Esophagus squamous epithelium (tissue), 5 donors: ENCODE results near the gene PHF3. TPM values are rescaled to one million over a fixed set of nuclear protein-coding genes. Genes with fewer than 3 reads are reported as not detected.
"Not testable (repeated sequence)": the region's sequence is repeated elsewhere in the genome, so short reads cannot be mapped to it uniquely, and the experiment has no call there.

Source experiments
- DNase-seq: peaks from one replicate; lab custom pipeline; 2025; lab: John Stamatoyannopoulos, UW
- H3K27ac ChIP-seq, 4 donors: fragments of 200-600 bp; sonication (generic); one replicate each; pipeline ENCODE4 v1.5.1; 2016 to 2019; ENCODE audit warnings: mild to moderate bottlenecking in 1 of 4
- H3K27me3 ChIP-seq, 4 donors: fragments of 200-600 bp; sonication (generic); 1 replicate in 3 of 4; 2 replicates in 1 of 4; pipeline versions ENCODE4 v1.5.1 to v1.6.0; 2017 to 2021; ENCODE audit warnings: antibody characterized with exemption in 1 of 4
- H3K36me3 ChIP-seq, 3 donors: fragments of 200-600 bp; sonication (generic); one replicate each; pipeline ENCODE4 v1.5.1; 2016 to 2019
- H3K4me1 ChIP-seq, 3 donors: fragments of 200-600 bp; sonication (generic); one replicate each; pipeline ENCODE4 v1.5.1; 2017 to 2019
- H3K4me3 ChIP-seq, 4 donors: fragments of 200-600 bp; sonication (generic); 1 replicate in 3 of 4; 2 replicates in 1 of 4; pipeline ENCODE4 v1.5.1; 2016 to 2019; ENCODE audit warnings: mild to moderate bottlenecking in 2 of 4, moderate library complexity in 1 of 4
- H3K9me3 ChIP-seq, 3 donors: fragments of 200-600 bp; sonication (generic); one replicate each; pipeline ENCODE4 v1.5.1; 2016 to 2019
- POLR2A ChIP-seq, 4 donors: fragments of 450-650 bp; IDR thresholded peaks; one replicate each; pipeline ENCODE4 v1.6.1; 2017; ENCODE audit warnings: antibody characterized with exemption in 4 of 4, mild to moderate bottlenecking in 4 of 4, moderate library complexity in 3 of 4
- WGBS, 2 donors: methylation state at CpG; one replicate each; pipeline ENCODE4 v1.1.5; 2018; 5-methylcytosine and 5-hydroxymethylcytosine counted together
- intact Hi-C: fragments of 100-400 bp; cut with DNase I; formaldehyde crosslinking; loops from one replicate; pipeline ENCODE4 v1.15.0; 2022
- total RNA-seq, 4 donors: library from RNA; depleted of rRNA; stranded (reverse); fragments of >200 nt; gene quantifications; one replicate each; pipeline ENCODE4 v1.1.0, GENCODE V29; 2016
- TF ChIP-seq, protein P1 (sequence below), 6 experiments: fragments of 450-650 bp in 4 of 6; fragments of 200-600 bp in 2 of 6; sonication (generic) in 2 of 6; IDR thresholded peaks; one replicate each; pipeline ENCODE4 v1.5.1; 2016 to 2019; ENCODE audit warnings: antibody characterized with exemption in 6 of 6, mild to moderate bottlenecking in 4 of 6, moderate library complexity in 4 of 6
- donor health status: DM: yes; HTN: yes; CAD: no.

PHF3 gene
- total RNA-seq, 4 donors from 2014 or later, result 17.6 to 53.2 (median 26.7) TPM

DNA sequence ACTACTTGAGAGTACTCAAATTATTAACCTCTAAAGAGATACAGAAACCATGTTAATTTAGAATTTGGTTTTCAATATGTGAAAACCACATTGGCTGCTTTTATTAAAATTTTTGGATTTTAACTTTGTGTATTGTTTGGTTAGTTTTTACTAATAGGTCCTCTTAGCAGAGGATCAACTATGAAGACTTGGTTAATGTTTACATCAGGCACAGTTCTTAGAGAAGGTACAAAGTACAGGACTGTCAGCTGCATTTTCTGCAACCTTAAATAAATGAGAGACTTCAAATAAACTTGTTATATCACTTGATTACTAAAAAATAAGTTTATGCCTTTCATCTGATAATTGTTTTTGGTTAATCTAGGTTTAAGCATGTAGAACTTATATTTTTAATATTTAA, 89.1 kb downstream of the PHF3 start:
- H3K27me3 ChIP-seq, result no peaks in the 10 kb centered on the region
- H3K36me3 ChIP-seq, result no peaks in the 10 kb centered on the region
- no peaks in the 10 kb centered on the region for H3K9me3 ChIP-seq
- intact Hi-C loops, result no loop called here
- no peak for DNase-seq
- H3K4me3 ChIP-seq, result no peak overlapping the region
- TF ChIP-seq POLR2A (IDR thresholded peaks at IDR 0.05), result no peak
- TF ChIP-seq, protein P1, sequence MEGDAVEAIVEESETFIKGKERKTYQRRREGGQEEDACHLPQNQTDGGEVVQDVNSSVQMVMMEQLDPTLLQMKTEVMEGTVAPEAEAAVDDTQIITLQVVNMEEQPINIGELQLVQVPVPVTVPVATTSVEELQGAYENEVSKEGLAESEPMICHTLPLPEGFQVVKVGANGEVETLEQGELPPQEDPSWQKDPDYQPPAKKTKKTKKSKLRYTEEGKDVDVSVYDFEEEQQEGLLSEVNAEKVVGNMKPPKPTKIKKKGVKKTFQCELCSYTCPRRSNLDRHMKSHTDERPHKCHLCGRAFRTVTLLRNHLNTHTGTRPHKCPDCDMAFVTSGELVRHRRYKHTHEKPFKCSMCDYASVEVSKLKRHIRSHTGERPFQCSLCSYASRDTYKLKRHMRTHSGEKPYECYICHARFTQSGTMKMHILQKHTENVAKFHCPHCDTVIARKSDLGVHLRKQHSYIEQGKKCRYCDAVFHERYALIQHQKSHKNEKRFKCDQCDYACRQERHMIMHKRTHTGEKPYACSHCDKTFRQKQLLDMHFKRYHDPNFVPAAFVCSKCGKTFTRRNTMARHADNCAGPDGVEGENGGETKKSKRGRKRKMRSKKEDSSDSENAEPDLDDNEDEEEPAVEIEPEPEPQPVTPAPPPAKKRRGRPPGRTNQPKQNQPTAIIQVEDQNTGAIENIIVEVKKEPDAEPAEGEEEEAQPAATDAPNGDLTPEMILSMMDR (IDR thresholded peaks at IDR 0.05), result no peak
- no peak overlapping the region for H3K27ac ChIP-seq
- H3K4me1 ChIP-seq, result no peaks in the 10 kb centered on the region

DNA sequence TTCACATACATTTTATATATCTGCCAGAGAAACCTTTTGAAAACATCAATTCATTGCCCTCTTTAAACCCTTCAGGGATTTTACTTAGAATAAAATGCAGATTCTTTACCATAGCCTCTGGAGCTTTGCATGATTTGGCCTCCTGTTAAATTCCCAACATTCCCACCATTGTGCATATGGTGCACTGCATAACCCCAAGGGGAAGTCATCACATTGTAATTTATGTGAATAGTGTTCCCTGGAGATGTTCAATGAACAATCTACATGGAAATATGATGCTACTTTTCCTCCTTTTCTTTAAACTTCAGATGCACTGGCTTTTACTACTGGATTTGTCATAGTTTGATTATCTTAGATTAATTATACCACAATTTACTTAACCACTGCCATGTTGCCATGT, 94.7 kb downstream of the PHF3 start:
- DNase-seq, result no peak
- no peak overlapping the region for H3K27ac ChIP-seq
- H3K4me3 ChIP-seq, result no peak overlapping the region
- intact Hi-C loops, result no loop called here
- H3K4me1 ChIP-seq, result peaks cover 0 to 12% (median 0%) of the 10 kb centered on the region in 3 donors
- TF ChIP-seq, protein P1 (IDR thresholded peaks at IDR 0.05), result no peak
- no peak for TF ChIP-seq POLR2A (IDR thresholded peaks at IDR 0.05)
- no peaks in the 10 kb centered on the region for H3K27me3 ChIP-seq
- no peaks in the 10 kb centered on the region for H3K36me3 ChIP-seq
- H3K9me3 ChIP-seq, result no peaks in the 10 kb centered on the region

DNA sequence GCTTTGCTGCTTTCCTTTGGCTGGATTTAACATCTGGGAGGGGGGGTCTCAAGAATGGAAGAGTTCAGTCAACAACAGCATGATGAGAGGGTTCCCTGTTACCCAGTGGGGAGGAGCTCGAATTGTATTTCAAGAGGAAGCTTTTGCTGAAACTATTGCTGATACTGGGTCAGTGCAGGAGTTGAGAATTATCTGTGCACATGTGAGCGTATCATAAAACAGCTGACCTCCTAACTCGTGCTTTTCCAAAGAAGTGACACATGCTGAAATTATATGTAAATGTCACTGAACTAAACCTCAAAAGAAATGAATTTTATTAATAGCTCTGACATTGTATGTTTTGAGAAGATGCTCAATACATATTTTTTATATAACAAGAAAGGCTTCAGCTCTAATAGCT, 96.3 kb downstream of the PHF3 start:
- intact Hi-C loops, result no loop called here
- peaks cover 0 to 12% (median 0%) of the 10 kb centered on the region in 3 donors for H3K4me1 ChIP-seq
- no peaks in the 10 kb centered on the region for H3K36me3 ChIP-seq
- no peaks in the 10 kb centered on the region for H3K27me3 ChIP-seq
- 71 to 83% methylated on average over 3 of the region's 3 CpGs for WGBS, 2 donors
- H3K4me3 ChIP-seq, result no peak overlapping the region
- H3K27ac ChIP-seq, result no peak overlapping the region
- no peaks in the 10 kb centered on the region for H3K9me3 ChIP-seq
- TF ChIP-seq POLR2A (IDR thresholded peaks at IDR 0.05), result no peak
- TF ChIP-seq, protein P1 (IDR thresholded peaks at IDR 0.05), result no peak
- no peak for DNase-seq

DNA sequence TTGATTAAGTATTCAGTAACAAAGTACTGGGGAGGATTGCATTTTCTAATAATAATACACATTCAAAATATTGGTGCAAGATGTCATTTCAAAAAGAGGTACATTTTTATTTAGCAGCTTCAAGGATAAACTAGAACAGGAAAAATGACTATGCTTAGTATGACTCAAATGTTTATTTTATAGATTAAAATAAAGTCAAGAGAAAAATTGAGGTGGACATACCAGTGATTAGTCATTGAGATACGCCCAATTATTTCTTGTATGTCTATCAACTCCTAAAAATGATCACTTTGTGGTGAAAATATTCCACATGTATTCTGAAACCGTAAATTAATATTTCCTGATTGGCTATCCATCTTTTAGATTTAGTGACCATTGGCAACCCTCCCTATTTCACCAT, 96.7 kb downstream of the PHF3 start:
- DNase-seq, result no peak
- 47 to 61% methylated on average over 2 of the region's 2 CpGs for WGBS, 2 donors
- H3K4me1 ChIP-seq, result peaks cover 0 to 12% (median 0%) of the 10 kb centered on the region in 3 donors
- no peak for TF ChIP-seq POLR2A (IDR thresholded peaks at IDR 0.05)
- TF ChIP-seq, protein P1 (IDR thresholded peaks at IDR 0.05), result no peak
- intact Hi-C loops, result no loop called here
- H3K27ac ChIP-seq, result no peak overlapping the region
- no peaks in the 10 kb centered on the region for H3K27me3 ChIP-seq
- no peaks in the 10 kb centered on the region for H3K36me3 ChIP-seq
- no peak overlapping the region for H3K4me3 ChIP-seq
- no peaks in the 10 kb centered on the region for H3K9me3 ChIP-seq

DNA sequence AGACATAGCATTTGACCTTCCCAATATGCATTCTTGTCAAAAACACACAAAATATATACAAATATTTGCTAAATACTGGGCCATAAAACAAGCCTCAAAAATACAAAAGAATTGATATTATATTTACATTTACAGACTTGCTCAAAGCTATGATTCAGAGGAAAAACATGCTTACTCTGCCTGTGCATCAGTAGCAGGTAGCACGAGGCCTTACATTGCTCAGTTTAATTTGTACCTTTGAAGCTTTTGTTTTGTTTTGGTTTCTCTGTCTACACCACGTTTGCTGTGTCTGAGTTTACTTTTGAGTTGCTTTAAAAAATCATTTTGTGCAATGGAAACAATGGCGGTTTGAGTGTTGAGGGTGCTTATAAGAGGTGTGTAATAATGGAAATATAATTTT, 99.3 kb downstream of the PHF3 start:
- Histone ChIP-seq H3K4me1 (peaks cover 0 to 15% (median 0%) of the 10 kb centered on the region in 3 donors), H3K36me3 (no peaks in the 10 kb centered on the region), H3K9me3 (no peaks in the 10 kb centered on the region), H3K27me3 (no peaks in the 10 kb centered on the region), H3K4me3 (no peak overlapping the region), H3K27ac (no peak overlapping the region)
- no peak for TF ChIP-seq POLR2A (IDR thresholded peaks at IDR 0.05)
- TF ChIP-seq, protein P1 (IDR thresholded peaks at IDR 0.05), result no peak
- no peak for DNase-seq
- intact Hi-C loops, result no loop called here
- 52% methylated on average over 3 of the region's 3 CpGs for WGBS, 2 donors

DNA sequence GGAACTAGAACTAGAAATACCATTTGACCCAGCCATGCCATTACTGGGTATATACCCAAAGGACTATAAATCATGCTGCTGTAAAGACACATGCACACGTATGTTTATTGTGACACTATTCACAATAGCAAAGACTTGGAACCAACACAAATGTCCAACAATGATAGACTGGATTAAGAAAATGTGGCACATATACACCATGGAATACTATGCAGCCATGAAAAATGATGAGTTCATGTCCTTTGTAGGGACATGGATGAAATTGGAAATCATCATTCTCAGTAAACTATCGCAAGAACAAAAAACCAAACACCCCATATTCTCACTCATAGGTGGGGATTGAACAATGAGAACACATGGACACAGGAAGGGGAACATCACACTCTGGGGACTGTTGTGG, 102.6 kb downstream of the PHF3 start:
- H3K9me3 ChIP-seq, H3K27ac ChIP-seq, H3K4me3 ChIP-seq, H3K27me3 ChIP-seq, intact Hi-C loops, H3K36me3 ChIP-seq, DNase-seq: not testable (repeated sequence)
- peaks cover 0 to 18% (median 0%) of the 10 kb centered on the region in 3 donors for H3K4me1 ChIP-seq
- 90 to 100% methylated on average over 2 of the region's 2 CpGs for WGBS, 2 donors
